Transverse colon (tissue), 3 donors: ENCODE results near the gene ACTR3.

Source experiments
- CTCF ChIP-seq, 5 experiments: fragments of 200-600 bp in 3 of 5; fragments of 450-650 bp in 2 of 5; sonication (generic) in 3 of 5; IDR thresholded peaks; 1 replicate in 2 of 5; 2 replicates in 3 of 5; pipeline ENCODE4 v1.5.1; 2016 to 2017; ENCODE audit warnings: antibody characterized with exemption in 5 of 5, inconsistent platforms in 3 of 5, mild to moderate bottlenecking in 2 of 5, moderate library complexity in 1 of 5
- POLR2A ChIP-seq: fragments of 450-650 bp; IDR thresholded peaks from one replicate; pipeline ENCODE4 v1.6.1; 2016; ENCODE audit warnings: antibody characterized with exemption, mild to moderate bottlenecking, moderate library complexity

GRCh38 chr2:113887009-113887792, 2.7 kb upstream of the ACTR3 start:
- TF ChIP-seq CTCF (IDR thresholded peaks at IDR 0.05) (no peak), POLR2A (no peak)
